K562 (cell line): ENCODE data around the gene MFSD11. TPM values are rescaled to one million over a fixed set of nuclear protein-coding genes. Genes with fewer than 3 reads are reported as not detected.
A peak's percentile ranks its signal among the peaks of the same experiment; 100 is the strongest.

Experiments
- ATAC-seq: fragments of 200-7000 bp; cut with Tn5 transposase; 3 replicates; pipeline ENCODE4 v1.9.1; 2020; ENCODE audit warnings: moderate library complexity
- BruUV-seq: library from RNA; stranded (reverse); fragments of 400-500 nt; replicated peaks from 2 replicates; lab custom pipeline; 2021; lab: Mats Ljungman, UMichigan
- CTCF ChIA-PET: fragments of 300-600 bp; formaldehyde crosslinking; extraction: SDS; loops from one replicate; lab custom pipeline; 2021; ENCODE audit warnings: low intra/inter-chr PET ratio; lab: Yijun Ruan, JAX
- POLR2A ChIA-PET: fragments of 300-600, 350-650 bp; sonication (Branson Sonifier 250); formaldehyde crosslinking; extraction: SDS; loops from one replicate; lab custom pipeline; 2021; ENCODE audit warnings: antibody characterized with exemption, inconsistent platforms; lab: Yijun Ruan, JAX
- DNase-seq, 4 experiments: peaks; one replicate each; pipeline versions ENCODE4 v3.0.0 to v3.0.0-alpha.2; 2011 to 2018; ENCODE audit warnings: low spot score in 3 of 4, mixed read lengths in 3 of 4; ENCODE audit errors: extremely low read depth in 1 of 4
- FAIRE-seq: peaks from 2 replicates; lab custom pipeline; 2011; peaks lifted over from hg19 to GRCh38; lab: Jason Lieb, UNC
- H2AFZ ChIP-seq: 2 replicates; pipeline ENCODE4 v1.6.0; 2011; ENCODE audit warnings: low read depth, low read length, control low read depth, inconsistent platforms
- H3K27ac ChIP-seq: fragments of 200-600 bp; 3 replicates; pipeline ENCODE4 v1.8.0; 2011; ENCODE audit warnings: low read depth, mild to moderate bottlenecking, control low read depth, inconsistent platforms, low read length, moderate library complexity, mixed read lengths; ENCODE audit errors: extremely low read depth
- H3K27me3 ChIP-seq, 2 experiments: fragments of 300-600 bp in 1 of 2; 2 replicates in 1 of 2; 3 replicates in 1 of 2; pipeline versions ENCODE4 v1.6.0 to v1.8.0; 2011; ENCODE audit warnings: inconsistent platforms in 2 of 2, low read length in 2 of 2, mild to moderate bottlenecking in 1 of 2, mixed read lengths in 1 of 2, moderate library complexity in 1 of 2; ENCODE audit not compliant: control insufficient read depth in 2 of 2, insufficient read depth in 2 of 2
- H3K36me3 ChIP-seq: fragments of 300-600 bp; 3 replicates; pipeline ENCODE4 v1.8.0; 2011; ENCODE audit warnings: mild to moderate bottlenecking, low read length, inconsistent platforms; ENCODE audit not compliant: control insufficient read depth, insufficient read depth
- H3K4me1 ChIP-seq, 2 experiments: fragments of 200-600 bp in 1 of 2; replicated peaks in 1 of 2; 2 replicates in 1 of 2; 3 replicates in 1 of 2; pipeline versions ENCODE4 v1.5.1 to v1.8.0; 2011; ENCODE audit warnings: inconsistent platforms in 2 of 2, low read length in 2 of 2, mild to moderate bottlenecking in 1 of 2, mixed read lengths in 1 of 2, moderate library complexity in 1 of 2; ENCODE audit not compliant: control insufficient read depth in 2 of 2, insufficient read depth in 2 of 2
- H3K4me2 ChIP-seq: 2 replicates; pipeline ENCODE4 v1.6.1; 2011; ENCODE audit warnings: low read length, control low read depth, inconsistent platforms, mixed read lengths; ENCODE audit not compliant: insufficient read depth
- H3K4me3 ChIP-seq: fragments of 200-600 bp; sonication (generic), shearing (Covaris generic); 2 replicates; pipeline ENCODE4 v1.5.1; 2016; ENCODE audit warnings: control low read depth, inconsistent platforms
- H3K79me2 ChIP-seq: fragments of 200-600 bp; 3 replicates; pipeline ENCODE4 v1.8.0; 2011; ENCODE audit warnings: low read length, inconsistent platforms; ENCODE audit not compliant: control insufficient read depth, insufficient read depth
- H3K9ac ChIP-seq, 2 experiments: 2 replicates each; pipeline versions ENCODE4 v1.6.0 to v1.6.1; 2011; ENCODE audit warnings: low read depth in 2 of 2, low read length in 2 of 2, control low read depth in 1 of 2, inconsistent platforms in 1 of 2, mild to moderate bottlenecking in 1 of 2, mixed read lengths in 1 of 2; ENCODE audit not compliant: insufficient read depth in 1 of 2
- H3K9me1 ChIP-seq: one replicate; pipeline ENCODE4 v1.6.0; 2011; ENCODE audit warnings: inconsistent platforms, mild to moderate bottlenecking, low read length, moderate library complexity; ENCODE audit not compliant: control insufficient read depth, insufficient read depth
- H3K9me3 ChIP-seq: replicated peaks from 2 replicates; pipeline ENCODE4 v1.5.1; 2011; ENCODE audit warnings: low read depth, low read length, inconsistent platforms; ENCODE audit not compliant: control insufficient read depth, insufficient read depth
- H4K20me1 ChIP-seq: replicated peaks from 2 replicates; pipeline ENCODE4 v1.6.1; 2011; ENCODE audit warnings: low read length, inconsistent platforms, mixed read lengths; ENCODE audit not compliant: control insufficient read depth, insufficient read depth
- ARHGAP35 ChIP-seq: fragments of 450-650 bp; IDR thresholded peaks from 2 replicates; pipeline ENCODE4 v1.6.1; 2018; ENCODE audit not compliant: partially characterized antibody
- CBX2 ChIP-seq: fragments of 200-600 bp; sonication (generic); IDR thresholded peaks from one replicate; pipeline ENCODE4 v1.6.1; 2012; ENCODE audit warnings: mild to moderate bottlenecking, low read length, inconsistent platforms; ENCODE audit not compliant: insufficient read depth, poor library complexity, severe bottlenecking
- ETV6 ChIP-seq, 3 experiments: fragments of 150-350 bp in 1 of 3; sonication (generic) in 1 of 3; formaldehyde crosslinking in 1 of 3; IDR thresholded peaks; 2 replicates each; pipeline versions ENCODE4 v1.6.1 to v1.8.0; 2014 to 2022; ENCODE audit warnings: borderline replicate concordance in 2 of 3, low read depth in 2 of 3, antibody characterized with exemption in 1 of 3, low read length in 1 of 3, mild to moderate bottlenecking in 1 of 3, missing genetic modification reagents in 1 of 3
- FOXM1 ChIP-seq, 2 experiments: fragments of 450-650 bp in 1 of 2; sonication (generic) in 1 of 2; formaldehyde crosslinking in 1 of 2; IDR thresholded peaks; 2 replicates each; pipeline versions ENCODE4 v1.6.1 to v1.9.0; 2017 to 2022; ENCODE audit warnings: low read depth in 2 of 2, mild to moderate bottlenecking in 2 of 2, missing genetic modification reagents in 1 of 2, moderate library complexity in 1 of 2
- GATA2 ChIP-seq: sonication (generic); formaldehyde crosslinking; IDR thresholded peaks from 2 replicates; pipeline ENCODE4 v1.4.0; 2020; ENCODE audit warnings: mild to moderate bottlenecking, missing genetic modification reagents
- HMBOX1 ChIP-seq: sonication (generic); IDR thresholded peaks from 2 replicates; pipeline ENCODE4 v1.6.1; 2016
- HMGN3 ChIP-seq: IDR thresholded peaks from 2 replicates; pipeline ENCODE4 v1.6.1; 2011; ENCODE audit warnings: borderline replicate concordance, low read depth, mild to moderate bottlenecking, mixed read lengths, low read length; ENCODE audit not compliant: insufficient read length; ENCODE audit errors: extremely low read depth
- ILF3 ChIP-seq: fragments of 450-650 bp; IDR thresholded peaks from 2 replicates; pipeline ENCODE4 v1.6.1; 2018; ENCODE audit warnings: antibody characterized with exemption, mild to moderate bottlenecking, moderate library complexity, borderline replicate concordance
- MAZ ChIP-seq, 2 experiments: fragments of 450-650 bp in 1 of 2; sonication (generic) in 1 of 2; formaldehyde crosslinking; IDR thresholded peaks in 1 of 2; conservative IDR thresholded peaks in 1 of 2; 2 replicates each; pipeline versions ENCODE4 v1.4.0 to v1.5.0; 2020; ENCODE audit warnings: mild to moderate bottlenecking in 1 of 2, missing genetic modification reagents in 1 of 2
- PML ChIP-seq: IDR thresholded peaks from 2 replicates; pipeline ENCODE4 v1.6.1; 2012; ENCODE audit warnings: low read length, inconsistent platforms
- POLR2A ChIP-seq: fragments of 450-650 bp; conservative IDR thresholded peaks from 2 replicates; pipeline ENCODE4 v1.6.1; 2016
- POLR2AphosphoS5 ChIP-seq: IDR thresholded peaks from 2 replicates; pipeline ENCODE4 v1.6.1; 2011; ENCODE audit warnings: mild to moderate bottlenecking, low read depth, low read length, moderate library complexity; ENCODE audit not compliant: control insufficient read depth, insufficient read depth
- THRAP3 ChIP-seq: fragments of 450-650 bp; IDR thresholded peaks from 2 replicates; pipeline ENCODE4 v1.6.1; 2016; ENCODE audit warnings: mild to moderate bottlenecking, inconsistent platforms, borderline replicate concordance
- ZBTB1 ChIP-seq: sonication (generic); formaldehyde crosslinking; IDR thresholded peaks from 2 replicates; pipeline ENCODE4 v1.8.1; 2023; ENCODE audit warnings: missing genetic modification reagents, low read depth, mild to moderate bottlenecking, borderline replicate concordance
- ZNF589 ChIP-seq: fragments of 200-800 bp; sonication (Bioruptor generic); IDR thresholded peaks from 2 replicates; pipeline ENCODE4 v1.6.1; 2016; ENCODE audit warnings: low read depth, missing genetic modification characterization, missing compliant biosample characterization
- WGBS: fragments of 100-300 bp; shearing (Covaris generic); methylation state at CpG from one replicate; pipeline ENCODE4 v1.1.6; 2016; ENCODE audit warnings: low coverage, mixed read lengths; ENCODE audit not compliant: insufficient coverage; ENCODE audit errors: missing lambda C conversion rate; 5-methylcytosine and 5-hydroxymethylcytosine counted together
- in situ Hi-C: fragments of 300-500 bp; cut with MboI; formaldehyde crosslinking; loops from 4 replicates; pipeline ENCODE4 v1.15.0; 2018; ENCODE audit warnings: inconsistent platforms, mixed read lengths
- intact Hi-C: fragments of 100-400 bp; cut with micrococcal nuclease; formaldehyde crosslinking; loops from 2 replicates; pipeline ENCODE4 v1.14.2; 2022
- polyA plus RNA-seq, 8 experiments: library from polyadenylated mRNA; depleted of rRNA in 4 of 8; stranded (reverse) in 5 of 8; unstranded in 3 of 8; fragments of >200 nt; fragmentation: Nextera tagmentation in 2 of 8; fragmentation: Illumina TruSeq in 1 of 8; extraction: Ambion mirVana in 2 of 8; extraction: Trizol in 1 of 8; gene quantifications; 2 replicates each; pipeline versions ENCODE4 v1.2.1 to v1.2.3, GENCODE V29; 2011 to 2014; ENCODE audit warnings: inconsistent platforms in 1 of 8, missing spikeins in 1 of 8
- total RNA-seq, 7 experiments: library from RNA; depleted of rRNA in 6 of 7; stranded (reverse); fragments of >200 nt in 6 of 7; fragmentation: Illumina TruSeq in 2 of 7; extraction: Trizol in 2 of 7; gene quantifications; 2 replicates each; pipeline versions ENCODE4 v1.2.1 to v1.2.3, GENCODE V29; 2011 to 2021; ENCODE audit warnings: low replicate concordance in 1 of 7
- TF ChIP-seq, protein P1 (sequence below): fragments of 450-650 bp; IDR thresholded peaks from 2 replicates; pipeline ENCODE4 v1.6.1; 2016; ENCODE audit warnings: antibody characterized with exemption

MFSD11 gene
- total and polyA plus RNA-seq, 9 of the 15 experiments (the other 6 are each of a cell fraction or from before 2014, with no cell fraction given) = 14.4 to 24.5 (median 19.9) TPM

GRCh38 chr17:76732734-76733617 is 4.9 kb upstream of the MFSD11 start (continued):
- TF ChIP-seq POLR2AphosphoS5 = peak; percentile 85
- TF ChIP-seq ZNF589 (CRISPR knock-in tag) = no peak
- no peak; a peak in 1 of 4 replicates for TF ChIP-seq ETV6 (IDR thresholded peaks at IDR 0.05; ENCODE audit: borderline replicate concordance in 1 of 2, low read depth in 2 of 2, low read length in 1 of 2)
- 0 out of 2 replicates have a peak, but pooled peaks have one; percentile 28 for TF ChIP-seq ETV6 (CRISPR knock-in tag; IDR thresholded peaks at IDR 0.05; ENCODE audit: borderline replicate concordance)
- no peak for TF ChIP-seq CBX2

DNA sequence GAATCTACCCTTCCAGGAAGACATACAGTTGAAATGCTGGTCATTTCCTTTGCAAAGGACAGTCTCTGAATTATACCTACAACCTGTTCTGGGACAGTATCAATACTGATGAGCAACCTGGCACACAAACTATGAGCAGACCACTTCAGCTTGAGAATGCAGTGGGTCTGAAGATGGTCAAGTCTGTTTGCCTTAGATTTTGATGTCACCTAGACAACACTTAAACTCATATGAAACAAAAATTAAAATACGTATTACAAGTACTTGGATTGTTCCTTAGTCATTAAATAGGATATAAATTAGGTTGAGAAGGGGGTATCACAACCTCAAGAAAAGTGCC is 4.3 kb upstream of the MFSD11 start:
- peak overlapping the region in 1 of 2 experiments; percentile 94; a peak in 1 of 4 replicates for H3K9ac ChIP-seq
- no peak overlapping the region for H2AFZ ChIP-seq
- 60% methylated on average over 1 of the region's 1 CpG for WGBS
- H3K4me3 ChIP-seq = peak overlapping the region; percentile 91
- FAIRE-seq = no peak
- DNase-seq = peak in 1 of 4 experiments; percentile 14
- no peaks in the 10 kb centered on the region for H3K27me3 ChIP-seq
- ChIA-PET CTCF (no interaction called here), POLR2A (interaction anchor here (0.6 to 8.5 kb wide), 13 partner anchors 7 to 454 kb away, joined by 3 to 75 read pairs (median 3); partner anchors contain the start of genes JMJD6 and METTL23)
- H4K20me1 ChIP-seq = peaks cover 31% of the 10 kb centered on the region
- in situ Hi-C loops (no loop called here), intact Hi-C loops (no loop called here)
- H3K4me1 ChIP-seq = peaks cover 11 to 21% of the 10 kb centered on the region in 2 experiments
- BruUV-seq = no TSS peak
- no peaks in the 10 kb centered on the region for H3K9me1 ChIP-seq
- peaks cover 66% of the 10 kb centered on the region for H3K36me3 ChIP-seq
- no peak for ATAC-seq
- peak overlapping the region; percentile 29; the same call in 2 of the 3 replicates for H3K27ac ChIP-seq
- H3K4me2 ChIP-seq = peak overlapping the region; percentile 85
- peaks cover 83% of the 10 kb centered on the region for H3K79me2 ChIP-seq
- H3K9me3 ChIP-seq = no peaks in the 10 kb centered on the region
- TF ChIP-seq HMBOX1 (no peak), THRAP3 (0 out of 2 replicates have a peak, but pooled peaks have one; percentile 22), GATA2 (CRISPR knock-in tag) (no peak), ZBTB1 (CRISPR knock-in tag) (no peak), MAZ (CRISPR knock-in tag; conservative IDR thresholded peaks at IDR 0.05 in 1 of 2, IDR thresholded peaks at IDR 0.05 in 1 of 2) (no peak), FOXM1 (IDR thresholded peaks at IDR 0.05; ENCODE audit: low read depth) (no peak), FOXM1 (CRISPR knock-in tag; IDR thresholded peaks at IDR 0.05; ENCODE audit: low read depth) (no peak), ILF3 (0 out of 2 replicates have a peak, but pooled peaks have one; percentile 11), POLR2A (peak; percentile 51; the same call in 1 of the 2 replicates), HMGN3 (no peak), PML (0 out of 2 replicates have a peak, but pooled peaks have one; percentile 20), ARHGAP35 (no peak)
- TF ChIP-seq, protein P1, sequence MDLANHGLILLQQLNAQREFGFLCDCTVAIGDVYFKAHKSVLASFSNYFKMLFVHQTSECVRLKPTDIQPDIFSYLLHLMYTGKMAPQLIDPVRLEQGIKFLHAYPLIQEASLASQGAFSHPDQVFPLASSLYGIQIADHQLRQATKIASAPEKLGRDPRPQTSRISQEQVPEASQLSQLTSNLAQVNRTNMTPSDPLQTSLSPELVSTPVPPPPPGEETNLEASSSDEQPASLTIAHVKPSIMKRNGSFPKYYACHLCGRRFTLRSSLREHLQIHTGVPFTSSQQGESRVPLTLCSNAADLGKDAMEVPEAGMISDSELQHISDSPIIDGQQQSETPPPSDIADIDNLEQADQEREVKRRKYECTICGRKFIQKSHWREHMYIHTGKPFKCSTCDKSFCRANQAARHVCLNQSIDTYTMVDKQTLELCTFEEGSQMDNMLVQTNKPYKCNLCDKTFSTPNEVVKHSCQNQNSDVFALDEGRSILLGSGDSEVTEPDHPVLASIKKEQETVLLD = no peak
